IMR-90 (cell line): ENCODE measurements around the gene FANCE. TPM values are rescaled to one million over a fixed set of nuclear protein-coding genes. Genes with fewer than 3 reads are reported as not detected.

Source experiments
- ATAC-seq: fragments of 200-7000 bp; cut with Tn5 transposase; 2 replicates; pipeline ENCODE4 v1.9.1; 2020; ENCODE audit warnings: low read depth, mild to moderate bottlenecking, moderate library complexity
- BruUV-seq: library from RNA; stranded (reverse); fragments of 400-500 nt; replicated peaks from 2 replicates; lab custom pipeline; 2021; lab: Mats Ljungman, UMichigan
- CTCF ChIA-PET: fragments of 300-600 bp; formaldehyde crosslinking; extraction: SDS; loops from one replicate; lab custom pipeline; 2021; ENCODE audit warnings: antibody characterized with exemption; lab: Yijun Ruan, JAX
- POLR2A ChIA-PET: fragments of 300-600 bp; sonication (Branson Sonifier 250); formaldehyde crosslinking; loops from one replicate; lab custom pipeline; 2022; ENCODE audit warnings: antibody characterized with exemption; ENCODE audit not compliant: unreplicated experiment; lab: Charles Lee
- DNase-seq: peaks from one replicate; pipeline ENCODE4 v3.0.0; 2013
- H2AFZ ChIP-seq: replicated peaks from 2 replicates; pipeline ENCODE3; 2013; ENCODE audit warnings: low read length, mild to moderate bottlenecking; ENCODE audit not compliant: poor library complexity
- H2AK5ac ChIP-seq: 2 replicates; pipeline ENCODE4 v1.6.1; 2013; ENCODE audit warnings: low read depth, low read length, inconsistent platforms
- H2AK9ac ChIP-seq: replicated peaks from 2 replicates; pipeline ENCODE3; 2013; ENCODE audit warnings: mild to moderate bottlenecking, low read depth, low read length, moderate library complexity; ENCODE audit not compliant: poor library complexity
- H2BK120ac ChIP-seq: 2 replicates; pipeline ENCODE4 v1.6.1; 2013; ENCODE audit warnings: low read depth, low read length, inconsistent platforms
- H2BK15ac ChIP-seq: 3 replicates; pipeline ENCODE4 v1.6.1; 2013; ENCODE audit warnings: low read depth, low read length, inconsistent platforms
- H2BK20ac ChIP-seq: 2 replicates; pipeline ENCODE4 v1.6.1; 2013; ENCODE audit warnings: low read depth, mild to moderate bottlenecking, inconsistent platforms, low read length, moderate library complexity
- H2BK5ac ChIP-seq: 2 replicates; pipeline ENCODE4 v1.6.1; 2013; ENCODE audit warnings: mild to moderate bottlenecking, low read depth, low read length, inconsistent platforms; ENCODE audit not compliant: poor library complexity, severe bottlenecking
- H3K14ac ChIP-seq: replicated peaks from 2 replicates; pipeline ENCODE4 v1.6.1; 2013; ENCODE audit warnings: low read depth, low read length, inconsistent platforms
- H3K18ac ChIP-seq: 2 replicates; pipeline ENCODE4 v1.6.1; 2013; ENCODE audit warnings: low read depth, low read length, control low read depth
- H3K23ac ChIP-seq: 2 replicates; pipeline ENCODE4 v1.6.1; 2013; ENCODE audit warnings: low read depth, low read length, inconsistent platforms
- H3K27ac ChIP-seq: 2 replicates; pipeline ENCODE4 v1.5.1; 2013; ENCODE audit warnings: mild to moderate bottlenecking, control low read depth, low read length; ENCODE audit not compliant: insufficient read depth
- H3K27me3 ChIP-seq: 2 replicates; pipeline ENCODE4 v1.6.1; 2013; ENCODE audit warnings: low read length; ENCODE audit not compliant: control insufficient read depth, insufficient read depth
- H3K36me3 ChIP-seq: 2 replicates; pipeline ENCODE4 v1.6.1; 2013; ENCODE audit warnings: low read length, mixed read lengths; ENCODE audit not compliant: control insufficient read depth, insufficient read depth
- H3K4ac ChIP-seq: 2 replicates; pipeline ENCODE4 v1.6.1; 2013; ENCODE audit warnings: low read depth, low read length, inconsistent platforms
- H3K4me1 ChIP-seq: 2 replicates; pipeline ENCODE4 v1.6.1; 2013; ENCODE audit warnings: low read length, mixed read lengths; ENCODE audit not compliant: control insufficient read depth, insufficient read depth
- H3K4me2 ChIP-seq: 2 replicates; pipeline ENCODE4 v1.6.1; 2013; ENCODE audit warnings: low read depth, mild to moderate bottlenecking, control low read depth, low read length, moderate library complexity
- H3K4me3 ChIP-seq: 2 replicates; pipeline ENCODE4 v1.5.1; 2013; ENCODE audit warnings: low read depth, mild to moderate bottlenecking, control low read depth, low read length, moderate library complexity; ENCODE audit not compliant: insufficient read depth
- H3K56ac ChIP-seq: 2 replicates; pipeline ENCODE4 v1.6.1; 2013; ENCODE audit warnings: low read length, inconsistent platforms; ENCODE audit not compliant: insufficient read depth; ENCODE audit errors: extremely low read depth
- H3K79me1 ChIP-seq, 2 experiments: 2 replicates each; pipeline ENCODE4 v1.6.1; 2013; ENCODE audit warnings: low read length in 2 of 2, inconsistent platforms in 1 of 2, low read depth in 1 of 2
- H3K9ac ChIP-seq: 2 replicates; pipeline ENCODE4 v1.6.1; 2013; ENCODE audit warnings: low read depth, low read length, control low read depth
- H3K9me1 ChIP-seq: 2 replicates; pipeline ENCODE4 v1.6.1; 2013; ENCODE audit warnings: low read length, inconsistent platforms; ENCODE audit not compliant: insufficient read depth
- H3K9me3 ChIP-seq: 2 replicates; pipeline ENCODE4 v1.6.1; 2013; ENCODE audit warnings: low read length; ENCODE audit not compliant: control insufficient read depth, insufficient read depth
- H4K20me1 ChIP-seq: 2 replicates; pipeline ENCODE4 v1.6.1; 2013; ENCODE audit warnings: low read length, inconsistent platforms; ENCODE audit not compliant: insufficient read depth
- H4K5ac ChIP-seq: 2 replicates; pipeline ENCODE4 v1.6.1; 2013; ENCODE audit warnings: mild to moderate bottlenecking, low read depth, low read length, control low read depth
- H4K8ac ChIP-seq, 2 experiments: 2 replicates each; pipeline ENCODE4 v1.6.1; 2013; ENCODE audit warnings: low read depth in 2 of 2, low read length in 2 of 2, control low read depth in 1 of 2, inconsistent platforms in 1 of 2
- H4K91ac ChIP-seq: 2 replicates; pipeline ENCODE4 v1.6.1; 2013; ENCODE audit warnings: low read depth, low read length, inconsistent platforms; ENCODE audit not compliant: insufficient read depth
- BHLHE40 ChIP-seq: fragments of 150-350 bp; IDR thresholded peaks from 2 replicates; pipeline ENCODE4 v1.6.1; 2016; ENCODE audit warnings: mild to moderate bottlenecking, low read depth, low read length
- CEBPB ChIP-seq: IDR thresholded peaks from 2 replicates; pipeline ENCODE4 v1.6.1; 2012; ENCODE audit warnings: low read depth, low read length, improper control_type of control experiment
- CHD1 ChIP-seq: IDR thresholded peaks from 2 replicates; pipeline ENCODE4 v1.6.1; 2012; ENCODE audit warnings: low read depth, low read length, improper control_type of control experiment
- CTCF ChIP-seq: conservative IDR thresholded peaks from 2 replicates; pipeline ENCODE4 v1.5.1; 2012; ENCODE audit warnings: mild to moderate bottlenecking, low read depth, low read length, improper control_type of control experiment
- ELK1 ChIP-seq: fragments of 150-350 bp; IDR thresholded peaks from 2 replicates; pipeline ENCODE4 v1.6.1; 2016; ENCODE audit warnings: low read depth, mild to moderate bottlenecking, low read length, moderate library complexity, borderline replicate concordance
- FOS ChIP-seq: fragments of 150-350 bp; IDR thresholded peaks from 2 replicates; pipeline ENCODE4 v1.6.1; 2016; ENCODE audit warnings: low read depth, low read length
- MAFK ChIP-seq: IDR thresholded peaks from 2 replicates; pipeline ENCODE4 v1.6.1; 2012; ENCODE audit warnings: low read depth, low read length, improper control_type of control experiment
- MAZ ChIP-seq: IDR thresholded peaks from 2 replicates; pipeline ENCODE4 v1.6.1; 2012; ENCODE audit warnings: low read depth, mild to moderate bottlenecking, low read length, improper control_type of control experiment, moderate library complexity, borderline replicate concordance
- MXI1 ChIP-seq: IDR thresholded peaks from 2 replicates; pipeline ENCODE4 v1.6.1; 2012; ENCODE audit warnings: low read depth, mild to moderate bottlenecking, low read length, moderate library complexity, borderline replicate concordance
- NFE2L2 ChIP-seq: fragments of 150-350 bp; IDR thresholded peaks from 2 replicates; pipeline ENCODE4 v1.6.1; 2016; ENCODE audit warnings: low read depth, mild to moderate bottlenecking, low read length
- POLR2A ChIP-seq: IDR thresholded peaks from 2 replicates; pipeline ENCODE4 v1.6.1; 2012; ENCODE audit warnings: mild to moderate bottlenecking, low read depth, low read length
- RAD21 ChIP-seq: IDR thresholded peaks from 2 replicates; pipeline ENCODE4 v1.6.1; 2012; ENCODE audit warnings: low read length, improper control_type of control experiment
- RCOR1 ChIP-seq: IDR thresholded peaks from 2 replicates; pipeline ENCODE4 v1.6.1; 2012; ENCODE audit warnings: mild to moderate bottlenecking, low read length, improper control_type of control experiment; ENCODE audit not compliant: insufficient replicate concordance
- RFX5 ChIP-seq: IDR thresholded peaks from 2 replicates; pipeline ENCODE4 v1.8.0; 2012; ENCODE audit warnings: low read depth, mild to moderate bottlenecking, low read length, moderate library complexity
- SMC3 ChIP-seq: fragments of 150-350 bp; IDR thresholded peaks from 2 replicates; pipeline ENCODE4 v1.6.1; 2016; ENCODE audit warnings: low read depth, mild to moderate bottlenecking, antibody characterized with exemption, low read length, moderate library complexity
- USF2 ChIP-seq: fragments of 150-350 bp; IDR thresholded peaks from 2 replicates; pipeline ENCODE4 v1.6.1; 2017; ENCODE audit warnings: mild to moderate bottlenecking, antibody characterized with exemption, low read length, low read depth
- WGBS, 2 experiments: methylation state at CpG; one replicate each; pipeline versions ENCODE4 v1.1.5 to v1.1.7; 2013; ENCODE audit warnings: missing lambda C conversion rate in 2 of 2; ENCODE audit not compliant: insufficient read length in 1 of 2; ENCODE audit errors: extremely low coverage in 2 of 2; 5-methylcytosine and 5-hydroxymethylcytosine counted together
- dilution Hi-C: fragments of 300-500 bp; cut with HindIII; formaldehyde crosslinking; loops from one replicate; pipeline ENCODE4 v1.14.3; 2018; ENCODE audit warnings: low sequenced_read_pairs; ENCODE audit not compliant: unreplicated experiment
- in situ Hi-C: fragments of 300-500 bp; cut with MboI; formaldehyde crosslinking; loops from 3 replicates; pipeline ENCODE4 v1.14.3; 2019; ENCODE audit warnings: low sequenced_read_pairs, inconsistent platforms, mixed read lengths
- intact Hi-C: fragments of 100-400 bp; cut with micrococcal nuclease; formaldehyde crosslinking; loops from 2 replicates; pipeline ENCODE4 v1.10.0; 2022
- polyA plus RNA-seq, 3 experiments: library from polyadenylated mRNA; depleted of rRNA; stranded (reverse); fragments of >200 nt; gene quantifications; 2 replicates each; pipeline ENCODE4 v1.2.3, GENCODE V29; 2012; ENCODE audit warnings: low replicate concordance in 1 of 3
- total RNA-seq: library from RNA; depleted of rRNA; stranded (reverse); fragments of >200 nt; gene quantifications from 2 replicates; pipeline ENCODE4 v1.2.3, GENCODE V29; 2012

The FANCE gene
- total and polyA plus RNA-seq, 2 of the 4 experiments (the other 2 are of a cell fraction), result 7.1 to 9.1 TPM

- H2BK120ac ChIP-seq, result no peak overlapping the region
- DNase-seq, result no peak
Observed at GRCh38 chr6:35483490-35483889, 31.4 kb downstream of the FANCE start.

More at GRCh38 chr6:35483490-35483889, 31.4 kb downstream of the FANCE start:
- Histone ChIP-seq H2AFZ (no peak overlapping the region), H3K4ac (no peak overlapping the region), H3K79me1 (peaks cover 49 to 84% of the 10 kb centered on the region in 2 experiments), H2BK15ac (no peak overlapping the region), H4K8ac (no peak overlapping the region), H2BK20ac (no peak overlapping the region), H4K5ac (no peak overlapping the region), H3K9ac (no peak overlapping the region), H3K9me1 (peaks cover 36% of the 10 kb centered on the region), H3K9me3 (no peaks in the 10 kb centered on the region), H3K4me3 (no peak overlapping the region), H3K36me3 (peaks cover 51% of the 10 kb centered on the region), H3K56ac (no peak overlapping the region), H3K27me3 (no peaks in the 10 kb centered on the region), H3K18ac (no peak overlapping the region), H3K4me1 (peaks cover 29% of the 10 kb centered on the region), H2AK9ac (no peak overlapping the region), H4K20me1 (peaks cover 17% of the 10 kb centered on the region; the same call in 1 of the 2 replicates), H3K4me2 (no peak overlapping the region), H3K23ac (no peak overlapping the region), H3K14ac (no peak overlapping the region), H2BK5ac (no peak overlapping the region), H2AK5ac (no peak overlapping the region), H4K91ac (no peak overlapping the region), H3K27ac (no peak overlapping the region)
- BruUV-seq, result no TSS peak
- dilution Hi-C loops (no loop called here), in situ Hi-C loops (no loop called here), intact Hi-C loops (no loop called here)
- POLR2A ChIA-PET, result interaction anchor here (0.6 kb wide), 1 partner anchor 10 kb away, joined by 4 read pairs; no protein-coding TSS in a partner anchor
- TF ChIP-seq FOS (no peak), POLR2A (no peak), RFX5 (no peak), RCOR1 (no peak), NFE2L2 (no peak), MAFK (no peak), CHD1 (no peak), BHLHE40 (no peak), MXI1 (no peak), MAZ (no peak), USF2 (no peak), RAD21 (no peak), ELK1 (no peak), CTCF (no peak), SMC3 (no peak), CEBPB (no peak)
- CTCF ChIA-PET, result no interaction called here
- 88% methylated on average over 2 of the region's 3 CpGs; no CpG with 5 or more reads in 1 of the 2 experiments for WGBS, 2 experiments
- ATAC-seq, result no peak
